HEK293 (cell line): ENCODE measurements around the gene RTL1.

Source experiments
- CTCF ChIA-PET: fragments of 350-600 bp; formaldehyde crosslinking; extraction: SDS; loops from one replicate; lab custom pipeline; 2021; ENCODE audit warnings: antibody characterized with exemption; lab: Yijun Ruan, JAX
- POLR2A ChIA-PET: fragments of 300-600 bp; formaldehyde crosslinking; extraction: SDS; loops from one replicate; lab custom pipeline; 2020; ENCODE audit warnings: antibody characterized with exemption, inconsistent platforms; lab: Yijun Ruan, JAX
- H3K27ac ChIP-seq: fragments of 200-500 bp; sonication (Bioruptor generic); 2 replicates; pipeline ENCODE4 v1.5.1; 2014; ENCODE audit warnings: low read depth, low read length, control low read depth, inconsistent platforms; ENCODE audit errors: extremely low read depth
- H3K36me3 ChIP-seq, 2 experiments: fragments of 200-500 bp in 1 of 2; sonication (Bioruptor generic) in 1 of 2; 1 replicate in 1 of 2; 2 replicates in 1 of 2; pipeline ENCODE4 v1.5.1; 2014 to 2017; ENCODE audit warnings: inconsistent platforms in 2 of 2, low read length in 2 of 2; ENCODE audit not compliant: control insufficient read depth in 2 of 2, insufficient read depth in 1 of 2
- H3K4me1 ChIP-seq: fragments of 200-500 bp; sonication (Bioruptor generic); 2 replicates; pipeline ENCODE4 v1.5.1; 2014; ENCODE audit warnings: mild to moderate bottlenecking, low read length, inconsistent platforms; ENCODE audit not compliant: control insufficient read depth, insufficient read depth
- H3K4me3 ChIP-seq: 2 replicates; pipeline ENCODE4 v1.5.1; 2011; ENCODE audit warnings: low read depth, mild to moderate bottlenecking, control low read depth, low read length, moderate library complexity
- H3K9me3 ChIP-seq: fragments of 200-500 bp; sonication (Bioruptor generic); 2 replicates; pipeline ENCODE4 v1.5.1; 2014; ENCODE audit warnings: low read depth, low read length, inconsistent platforms; ENCODE audit not compliant: control insufficient read depth, insufficient read depth
- EGR2 ChIP-seq: fragments of 450-650 bp; formaldehyde crosslinking; IDR thresholded peaks from 2 replicates; pipeline ENCODE4 v1.5.1; 2016; ENCODE audit warnings: low read depth, missing biosample characterization, missing genetic modification characterization
- KLF9 ChIP-seq: fragments of 450-650 bp; formaldehyde crosslinking; IDR thresholded peaks from 2 replicates; pipeline ENCODE4 v1.5.1; 2016; ENCODE audit warnings: missing biosample characterization, missing genetic modification characterization, low read depth
- PRDM2 ChIP-seq: fragments of 450-650 bp; formaldehyde crosslinking; IDR thresholded peaks from 2 replicates; pipeline ENCODE4 v1.5.1; 2016; ENCODE audit warnings: missing biosample characterization, missing genetic modification characterization, borderline replicate concordance
- SETDB1 ChIP-seq: IDR thresholded peaks from one replicate; pipeline ENCODE4 v1.6.1; 2017; ENCODE audit warnings: mild to moderate bottlenecking, low read length, moderate library complexity, mixed read lengths; ENCODE audit not compliant: insufficient read length
- ZBTB1 ChIP-seq: fragments of 450-650 bp; formaldehyde crosslinking; IDR thresholded peaks from 2 replicates; pipeline ENCODE4 v1.5.1; 2016; ENCODE audit warnings: missing biosample characterization, missing genetic modification characterization
- ZBTB26 ChIP-seq: fragments of 450-650 bp; formaldehyde crosslinking; optimal IDR thresholded peaks from 2 replicates; pipeline ENCODE3; 2016; ENCODE audit warnings: missing biosample characterization, mild to moderate bottlenecking, missing genetic modification characterization
- ZFHX2 ChIP-seq: fragments of 450-650 bp; formaldehyde crosslinking; conservative IDR thresholded peaks from 2 replicates; pipeline ENCODE4 v1.5.1; 2016; ENCODE audit warnings: missing biosample characterization, missing genetic modification characterization
- ZNF132 ChIP-seq: fragments of 450-650 bp; formaldehyde crosslinking; IDR thresholded peaks from 2 replicates; pipeline ENCODE4 v1.5.1; 2017; ENCODE audit warnings: missing biosample characterization, missing genetic modification characterization, borderline replicate concordance
- ZNF24 ChIP-seq: fragments of 450-650 bp; formaldehyde crosslinking; IDR thresholded peaks from 2 replicates; pipeline ENCODE4 v1.5.1; 2016; ENCODE audit warnings: missing biosample characterization, missing genetic modification characterization
- ZNF248 ChIP-seq: fragments of 450-650 bp; formaldehyde crosslinking; IDR thresholded peaks from 2 replicates; pipeline ENCODE4 v1.5.1; 2017; ENCODE audit warnings: missing biosample characterization, missing genetic modification characterization
- ZNF366 ChIP-seq: fragments of 450-650 bp; formaldehyde crosslinking; conservative IDR thresholded peaks from 2 replicates; pipeline ENCODE4 v1.5.1; 2016; ENCODE audit warnings: missing biosample characterization, missing genetic modification characterization
- ZNF398 ChIP-seq: fragments of 450-650 bp; formaldehyde crosslinking; IDR thresholded peaks from 2 replicates; pipeline ENCODE4 v1.5.1; 2017; ENCODE audit warnings: missing biosample characterization, missing genetic modification characterization
- ZNF513 ChIP-seq: fragments of 450-650 bp; IDR thresholded peaks from 2 replicates; pipeline ENCODE4 v1.5.1; 2018; ENCODE audit warnings: missing biosample characterization, missing genetic modification characterization
- ZNF549 ChIP-seq: fragments of 450-650 bp; IDR thresholded peaks from 2 replicates; pipeline ENCODE4 v1.5.1; 2018; ENCODE audit warnings: missing biosample characterization, missing genetic modification characterization, mild to moderate bottlenecking, inconsistent platforms, moderate library complexity
- ZNF623 ChIP-seq: fragments of 450-650 bp; formaldehyde crosslinking; IDR thresholded peaks from 2 replicates; pipeline ENCODE4 v1.5.1; 2016; ENCODE audit warnings: missing biosample characterization, missing genetic modification characterization
- ZNF664 ChIP-seq: fragments of 450-650 bp; formaldehyde crosslinking; IDR thresholded peaks from 2 replicates; pipeline ENCODE4 v1.5.1; 2016; ENCODE audit warnings: missing biosample characterization, missing genetic modification characterization
- ZNF692 ChIP-seq: fragments of 450-650 bp; formaldehyde crosslinking; IDR thresholded peaks from 2 replicates; pipeline ENCODE4 v1.5.1; 2016; ENCODE audit warnings: missing biosample characterization, missing genetic modification characterization
- ZSCAN5A ChIP-seq: fragments of 450-650 bp; formaldehyde crosslinking; IDR thresholded peaks from 2 replicates; pipeline ENCODE4 v1.5.1; 2016; ENCODE audit warnings: missing biosample characterization, missing genetic modification characterization

The RTL1 gene

GRCh38 chr14:100862277-100862676 is 41.2 kb downstream of the RTL1 start (continued):
- no peak for TF ChIP-seq ZNF398
- TF ChIP-seq ZNF248 (tag by site-specific recombination): no peak
- no peak for TF ChIP-seq ZNF692 (tag by site-specific recombination)
- TF ChIP-seq ZNF24 (tag by site-specific recombination): no peak
- TF ChIP-seq ZNF549 (tag by site-specific recombination): no peak
- TF ChIP-seq SETDB1: no peak
- no peak for TF ChIP-seq PRDM2 (tag by site-specific recombination)
- no peak for TF ChIP-seq KLF9 (tag by site-specific recombination)

- Histone ChIP-seq H3K36me3 (no peaks in the 10 kb centered on the region), H3K4me1 (no peaks in the 10 kb centered on the region), H3K4me3 (no peak overlapping the region), H3K9me3 (no peaks in the 10 kb centered on the region), H3K27ac (no peak overlapping the region)
- POLR2A ChIA-PET: no interaction called here
- CTCF ChIA-PET: no interaction called here
- TF ChIP-seq ZNF623 (tag by site-specific recombination) (no peak), ZSCAN5A (tag by site-specific recombination) (no peak), ZBTB1 (tag by site-specific recombination) (no peak), ZBTB26 (tag by site-specific recombination) (no peak), ZNF366 (tag by site-specific recombination) (peak; percentile 77), ZFHX2 (tag by site-specific recombination) (peak; percentile 78), ZNF664 (no peak), ZNF513 (tag by site-specific recombination) (peak; percentile 96), EGR2 (tag by site-specific recombination) (peak; percentile 94), ZNF132 (tag by site-specific recombination) (no peak)
Measured at GRCh38 chr14:100861937-100862247, 41.6 kb downstream of the RTL1 start.
